ENCODE results near the gene HS1BP3.

- no peak for TF ChIP-seq CTCF (IDR thresholded peaks at IDR 0.05; ENCODE audit: borderline replicate concordance, extremely low read depth, low read length, poor library complexity, severe bottlenecking)
- no peak for TF ChIP-seq EZH2 (IDR thresholded peaks at IDR 0.05; ENCODE audit: borderline replicate concordance, low read depth, low read length, severe bottlenecking)
These were observed 12.9 kb downstream of the HS1BP3 start for GRCh38 chr2:20638014-20638413.

Measured in DND-41 (cell line).